ENCODE measurements around the gene NKAIN2.

Gene NKAIN2

DNA sequence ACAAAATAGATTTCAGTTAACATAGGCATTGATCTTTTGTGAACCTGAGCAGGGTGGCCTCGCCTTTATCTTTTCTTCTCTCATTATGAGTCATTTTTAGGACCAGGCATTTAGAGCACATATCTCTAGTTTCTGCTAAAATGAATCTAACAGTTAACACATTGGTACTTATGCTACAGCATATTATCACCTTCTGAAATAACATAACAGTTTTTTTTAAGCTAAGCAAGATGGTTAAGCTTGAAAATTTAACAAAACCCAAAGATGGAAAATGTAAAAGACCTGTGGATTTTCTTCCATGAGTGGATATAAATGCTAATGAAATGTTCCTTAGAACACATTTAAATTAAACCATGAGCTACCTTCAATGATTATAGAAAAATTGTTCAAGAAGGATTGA is 671.5 kb downstream of the NKAIN2 start:
- Histone ChIP-seq H3K9ac (ENCODE audit: low read length) (no peak overlapping the region), H2BK12ac (ENCODE audit: low read length) (no peak overlapping the region), H3K4me3 (ENCODE audit: low read depth, low read length) (no peak overlapping the region), H3K79me2 (ENCODE audit: control insufficient read depth, insufficient read depth, low read length, poor library complexity) (no peaks in the 10 kb centered on the region), H3K79me1 (ENCODE audit: low read length) (no peaks in the 10 kb centered on the region), H3K4me2 (ENCODE audit: low read length) (no peak overlapping the region), H3K27me3 (ENCODE audit: insufficient read depth, low read length) (no peaks in the 10 kb centered on the region), H3K14ac (ENCODE audit: low read length) (no peak overlapping the region), H3K36me3 (ENCODE audit: control insufficient read depth in 1 of 2, insufficient read depth in 2 of 2, low read length in 2 of 2) (no peaks in the 10 kb centered on the region), H4K91ac (ENCODE audit: low read depth, low read length) (no peak overlapping the region), H3K23ac (ENCODE audit: low read length) (no peak overlapping the region), H3K18ac (ENCODE audit: low read length) (no peak overlapping the region), H2BK5ac (ENCODE audit: low read depth, low read length, poor library complexity) (no peak overlapping the region), H3K4me1 (ENCODE audit: control insufficient read depth in 1 of 2, insufficient read depth in 2 of 2, low read length in 2 of 2) (no peaks in the 10 kb centered on the region), H2AFZ (ENCODE audit: insufficient read depth, low read length, poor library complexity) (no peak overlapping the region), H3K9me3 (ENCODE audit: insufficient read depth, low read depth, low read length) (no peaks in the 10 kb centered on the region), H2AK5ac (ENCODE audit: low read length) (no peak overlapping the region), H3K27ac (ENCODE audit: low read depth, low read length) (no peak overlapping the region), H4K8ac (ENCODE audit: low read depth, low read length) (no peak overlapping the region), H4K12ac (ENCODE audit: low read depth, low read length) (no peak overlapping the region), H3K4ac (ENCODE audit: low read depth, low read length) (no peak overlapping the region), H2BK120ac (ENCODE audit: insufficient read depth, low read length, poor library complexity) (no peak overlapping the region)
- WGBS (ENCODE audit: extremely low coverage, insufficient coverage, insufficient read length): no CpG with 5 or more reads among the region's 1 CpG
- DNase-seq: no peak

DNA sequence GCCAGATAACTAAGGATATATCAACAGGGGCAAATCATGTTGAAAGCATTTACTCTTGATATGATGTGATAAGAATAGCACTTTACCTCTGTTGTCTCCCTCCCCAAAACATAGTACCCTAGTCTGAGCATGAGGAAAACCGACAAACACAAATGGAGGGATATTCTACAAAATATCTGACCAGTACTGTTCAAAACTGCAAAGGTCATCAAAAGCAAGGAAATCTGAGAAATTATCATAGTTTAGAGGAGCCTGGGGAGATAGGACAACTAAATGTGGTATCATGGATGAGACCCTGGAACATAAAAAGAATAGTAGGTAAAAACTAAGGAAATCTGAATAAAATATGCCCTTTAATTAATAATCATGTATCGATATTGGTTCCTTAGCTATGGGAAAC is 675.2 kb downstream of the NKAIN2 start:
- Histone ChIP-seq H3K18ac (ENCODE audit: low read length) (no peak overlapping the region), H4K8ac (ENCODE audit: low read depth, low read length) (no peak overlapping the region), H3K4me2 (ENCODE audit: low read length) (no peak overlapping the region), H4K91ac (ENCODE audit: low read depth, low read length) (no peak overlapping the region), H2AK5ac (ENCODE audit: low read length) (no peak overlapping the region), H2BK12ac (ENCODE audit: low read length) (no peak overlapping the region), H2BK120ac (ENCODE audit: insufficient read depth, low read length, poor library complexity) (no peak overlapping the region), H2BK5ac (ENCODE audit: low read depth, low read length, poor library complexity) (no peak overlapping the region), H3K23ac (ENCODE audit: low read length) (no peak overlapping the region), H3K9ac (ENCODE audit: low read length) (no peak overlapping the region), H3K9me3 (ENCODE audit: insufficient read depth, low read depth, low read length) (no peaks in the 10 kb centered on the region), H3K79me2 (ENCODE audit: control insufficient read depth, insufficient read depth, low read length, poor library complexity) (no peaks in the 10 kb centered on the region), H3K36me3 (ENCODE audit: control insufficient read depth in 1 of 2, insufficient read depth in 2 of 2, low read length in 2 of 2) (no peaks in the 10 kb centered on the region), H3K4me1 (ENCODE audit: control insufficient read depth in 1 of 2, insufficient read depth in 2 of 2, low read length in 2 of 2) (no peaks in the 10 kb centered on the region), H3K4me3 (ENCODE audit: low read depth, low read length) (no peak overlapping the region), H3K79me1 (ENCODE audit: low read length) (no peaks in the 10 kb centered on the region), H4K12ac (ENCODE audit: low read depth, low read length) (no peak overlapping the region), H3K4ac (ENCODE audit: low read depth, low read length) (no peak overlapping the region), H3K27me3 (ENCODE audit: insufficient read depth, low read length) (no peaks in the 10 kb centered on the region), H3K14ac (ENCODE audit: low read length) (no peak overlapping the region), H3K27ac (ENCODE audit: low read depth, low read length) (no peak overlapping the region), H2AFZ (ENCODE audit: insufficient read depth, low read length, poor library complexity) (no peak overlapping the region)
- no CpG with 5 or more reads among the region's 2 CpGs for WGBS (ENCODE audit: extremely low coverage, insufficient coverage, insufficient read length)
- no peak for DNase-seq

DNA sequence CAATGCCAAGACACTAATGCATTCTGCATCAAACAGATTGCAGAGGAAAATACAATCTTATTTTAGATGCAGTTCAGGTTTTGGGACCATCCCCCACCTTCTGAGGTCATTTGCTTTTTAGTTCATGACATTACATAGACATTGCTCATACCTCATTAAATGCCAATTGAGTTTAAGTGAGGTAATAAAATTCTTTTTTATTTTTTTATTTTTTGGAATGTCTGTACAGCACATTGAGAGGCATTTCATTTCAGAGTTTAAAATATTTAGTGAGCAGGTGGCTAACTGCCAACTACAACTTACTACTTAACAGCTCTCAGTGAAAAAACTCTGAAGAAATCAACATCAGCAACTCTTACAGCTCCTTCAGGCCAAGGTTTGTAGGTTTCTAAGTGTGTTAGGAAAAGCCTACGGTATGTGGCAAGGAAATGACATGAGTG is 676.3 kb downstream of the NKAIN2 start:
- Histone ChIP-seq H2BK12ac (ENCODE audit: low read length) (no peak overlapping the region), H3K79me2 (ENCODE audit: control insufficient read depth, insufficient read depth, low read length, poor library complexity) (no peaks in the 10 kb centered on the region), H4K8ac (ENCODE audit: low read depth, low read length) (no peak overlapping the region), H2AK5ac (ENCODE audit: low read length) (no peak overlapping the region), H3K14ac (ENCODE audit: low read length) (no peak overlapping the region), H3K4ac (ENCODE audit: low read depth, low read length) (no peak overlapping the region), H3K18ac (ENCODE audit: low read length) (no peak overlapping the region), H3K4me1 (ENCODE audit: control insufficient read depth in 1 of 2, insufficient read depth in 2 of 2, low read length in 2 of 2) (no peaks in the 10 kb centered on the region), H2BK5ac (ENCODE audit: low read depth, low read length, poor library complexity) (no peak overlapping the region), H3K4me2 (ENCODE audit: low read length) (no peak overlapping the region), H3K27me3 (ENCODE audit: insufficient read depth, low read length) (no peaks in the 10 kb centered on the region), H3K9me3 (ENCODE audit: insufficient read depth, low read depth, low read length) (no peaks in the 10 kb centered on the region), H4K12ac (ENCODE audit: low read depth, low read length) (no peak overlapping the region), H3K36me3 (ENCODE audit: control insufficient read depth in 1 of 2, insufficient read depth in 2 of 2, low read length in 2 of 2) (no peaks in the 10 kb centered on the region), H3K9ac (ENCODE audit: low read length) (no peak overlapping the region), H3K27ac (ENCODE audit: low read depth, low read length) (no peak overlapping the region), H2AFZ (ENCODE audit: insufficient read depth, low read length, poor library complexity) (no peak overlapping the region), H2BK120ac (ENCODE audit: insufficient read depth, low read length, poor library complexity) (no peak overlapping the region), H3K4me3 (ENCODE audit: low read depth, low read length) (no peak overlapping the region), H4K91ac (ENCODE audit: low read depth, low read length) (no peak overlapping the region), H3K23ac (ENCODE audit: low read length) (no peak overlapping the region), H3K79me1 (ENCODE audit: low read length) (no peaks in the 10 kb centered on the region)
- no peak for DNase-seq
- WGBS (ENCODE audit: extremely low coverage, insufficient coverage, insufficient read length): no CpG with 5 or more reads among the region's 1 CpG

DNA sequence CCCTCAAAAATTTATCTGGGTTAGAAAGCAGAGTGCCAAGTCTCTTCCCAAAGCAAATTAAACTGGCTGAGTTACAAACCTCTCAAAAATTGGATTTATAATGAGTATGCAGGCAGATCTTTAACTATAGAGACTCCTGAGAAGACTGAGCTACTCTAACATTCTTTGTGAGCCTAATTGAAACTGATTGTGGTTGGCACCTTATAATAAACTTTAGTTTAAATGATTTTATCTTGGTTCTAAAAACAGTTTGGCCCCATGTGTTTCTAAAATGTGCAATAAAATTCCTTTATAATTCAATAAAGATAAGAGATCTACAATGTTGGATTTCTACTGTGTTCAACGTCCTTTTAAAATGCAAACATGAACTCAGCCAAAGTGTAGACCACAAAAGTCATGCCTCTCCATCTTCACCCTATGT is 678.4 kb downstream of the NKAIN2 start:
- H3K79me1 ChIP-seq (ENCODE audit: low read length): no peaks in the 10 kb centered on the region
- no peak overlapping the region for H2AK5ac ChIP-seq (ENCODE audit: low read length)
- no peak overlapping the region for H3K18ac ChIP-seq (ENCODE audit: low read length)

More for the DNA sequence above, 678.4 kb downstream of the NKAIN2 start:
- Histone ChIP-seq H2BK5ac (ENCODE audit: low read depth, low read length, poor library complexity) (no peak overlapping the region), H3K23ac (ENCODE audit: low read length) (no peak overlapping the region), H4K12ac (ENCODE audit: low read depth, low read length) (no peak overlapping the region), H3K36me3 (ENCODE audit: control insufficient read depth in 1 of 2, insufficient read depth in 2 of 2, low read length in 2 of 2) (no peaks in the 10 kb centered on the region), H4K8ac (ENCODE audit: low read depth, low read length) (no peak overlapping the region), H2BK120ac (ENCODE audit: insufficient read depth, low read length, poor library complexity) (no peak overlapping the region), H4K91ac (ENCODE audit: low read depth, low read length) (no peak overlapping the region), H3K27me3 (ENCODE audit: insufficient read depth, low read length) (no peaks in the 10 kb centered on the region), H3K4me3 (ENCODE audit: low read depth, low read length) (no peak overlapping the region), H3K27ac (ENCODE audit: low read depth, low read length) (no peak overlapping the region), H3K14ac (ENCODE audit: low read length) (no peak overlapping the region), H2BK12ac (ENCODE audit: low read length) (no peak overlapping the region), H2AFZ (ENCODE audit: insufficient read depth, low read length, poor library complexity) (no peak overlapping the region), H3K9me3 (ENCODE audit: insufficient read depth, low read depth, low read length) (no peaks in the 10 kb centered on the region), H3K4ac (ENCODE audit: low read depth, low read length) (no peak overlapping the region), H3K79me2 (ENCODE audit: control insufficient read depth, insufficient read depth, low read length, poor library complexity) (no peaks in the 10 kb centered on the region), H3K9ac (ENCODE audit: low read length) (no peak overlapping the region), H3K4me2 (ENCODE audit: low read length) (no peak overlapping the region), H3K4me1 (ENCODE audit: control insufficient read depth in 1 of 2, insufficient read depth in 2 of 2, low read length in 2 of 2) (no peaks in the 10 kb centered on the region)
- DNase-seq: no peak
- no CpG with 5 or more reads among the region's 1 CpG for WGBS (ENCODE audit: extremely low coverage, insufficient coverage, insufficient read length)
